ENCODE data around the gene FRS3. TPM values are rescaled to one million over a fixed set of nuclear protein-coding genes. Genes with fewer than 3 reads are reported as not detected.

FRS3 gene
- total and polyA plus RNA-seq, 9 of the 15 experiments (the other 6 are each of a cell fraction or from before 2014, with no cell fraction given), result 0.03 to 3.7 (median 1.6) TPM

DNA sequence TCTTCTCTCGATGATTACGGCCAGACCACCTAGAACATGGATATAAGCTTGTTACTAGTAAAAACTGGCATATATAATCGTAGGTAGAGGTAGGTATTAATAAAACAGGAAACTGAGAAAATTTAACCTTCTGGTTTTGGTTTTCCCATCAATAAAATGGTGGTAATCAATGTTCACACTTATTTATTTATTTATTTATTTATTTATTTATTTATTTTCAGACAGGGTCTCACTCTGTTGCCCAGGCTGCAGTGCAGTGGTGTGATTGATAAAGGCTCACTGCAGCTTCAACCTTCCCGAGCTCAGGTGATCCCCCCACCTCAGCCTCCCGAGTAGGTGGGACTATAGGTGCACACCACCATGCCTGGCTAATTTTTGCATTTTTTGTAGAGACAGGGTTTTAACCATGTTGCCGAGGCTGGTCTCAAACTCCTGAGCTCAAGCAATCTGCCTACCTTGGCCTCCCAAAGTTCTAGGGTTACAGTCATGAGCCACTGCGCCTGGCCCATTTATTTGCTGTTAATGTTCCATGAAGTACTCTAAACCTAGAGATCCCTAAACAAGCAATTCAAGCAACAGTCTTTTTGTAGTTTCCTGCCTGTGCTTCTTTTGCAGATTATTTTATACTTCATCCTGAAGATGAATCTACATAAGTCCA, 19.3 kb upstream of the FRS3 start:
- no peaks in the 10 kb centered on the region for H3K4me1 ChIP-seq (replicated peaks in 1 of 2; ENCODE audit: control insufficient read depth in 2 of 2, insufficient read depth in 2 of 2, low read length in 2 of 2)
- intact Hi-C loops (cut with micrococcal nuclease), result no loop called here
- no peaks in the 10 kb centered on the region for H3K9me1 ChIP-seq (ENCODE audit: control insufficient read depth, insufficient read depth, low read length)
- ChIA-PET CTCF (ENCODE audit: low intra/inter-chr PET ratio) (no interaction called here), POLR2A (interaction anchor here (0.6 to 3.5 kb wide), 4 partner anchors 9 to 246 kb away, joined by 3 to 37 read pairs (median 4); partner anchors contain the start of gene TOMM6)
- H3K27me3 ChIP-seq (ENCODE audit: control insufficient read depth in 2 of 2, insufficient read depth in 2 of 2, low read length in 2 of 2), result no peaks in the 10 kb centered on the region
- H2AFZ ChIP-seq (ENCODE audit: low read depth, low read length), result no peak overlapping the region
- no TSS peak for BruUV-seq (replicated peaks)
- H3K36me3 ChIP-seq (ENCODE audit: control insufficient read depth, insufficient read depth, low read length), result peaks cover 19% of the 10 kb centered on the region; the same call in 1 of the 3 replicates
- no peak overlapping the region for H3K27ac ChIP-seq (ENCODE audit: extremely low read depth, low read depth, low read length)
- no peaks in the 10 kb centered on the region for H3K9me3 ChIP-seq (replicated peaks; ENCODE audit: control insufficient read depth, insufficient read depth, low read depth, low read length)
- no peaks in the 10 kb centered on the region for H4K20me1 ChIP-seq (replicated peaks; ENCODE audit: control insufficient read depth, insufficient read depth, low read length)
- H3K4me3 ChIP-seq, result no peak overlapping the region
- H3K4me2 ChIP-seq (ENCODE audit: insufficient read depth, low read length), result no peak overlapping the region
- H3K9ac ChIP-seq (ENCODE audit: insufficient read depth in 1 of 2, low read depth in 2 of 2, low read length in 2 of 2), result no peak overlapping the region
- TF ChIP-seq HEY1 (CRISPR knock-in tag; IDR thresholded peaks at IDR 0.05; ENCODE audit: borderline replicate concordance) (no peak), MCM3 (IDR thresholded peaks at IDR 0.05) (no peak), U2AF1 (optimal IDR thresholded peaks at IDR 0.05; ENCODE audit: low read depth, low read length) (no peak), FOXK1 (CRISPR knock-in tag; IDR thresholded peaks at IDR 0.05; ENCODE audit: borderline replicate concordance) (no peak), CTBP1 (IDR thresholded peaks at IDR 0.05; ENCODE audit: borderline replicate concordance) (no peak), BRD4 (IDR thresholded peaks at IDR 0.05) (no peak), PHB (CRISPR knock-in tag; IDR thresholded peaks at IDR 0.05) (no peak), IRF2 (CRISPR knock-in tag; IDR thresholded peaks at IDR 0.05) (no peak)
- TF ChIP-seq, protein P1, sequence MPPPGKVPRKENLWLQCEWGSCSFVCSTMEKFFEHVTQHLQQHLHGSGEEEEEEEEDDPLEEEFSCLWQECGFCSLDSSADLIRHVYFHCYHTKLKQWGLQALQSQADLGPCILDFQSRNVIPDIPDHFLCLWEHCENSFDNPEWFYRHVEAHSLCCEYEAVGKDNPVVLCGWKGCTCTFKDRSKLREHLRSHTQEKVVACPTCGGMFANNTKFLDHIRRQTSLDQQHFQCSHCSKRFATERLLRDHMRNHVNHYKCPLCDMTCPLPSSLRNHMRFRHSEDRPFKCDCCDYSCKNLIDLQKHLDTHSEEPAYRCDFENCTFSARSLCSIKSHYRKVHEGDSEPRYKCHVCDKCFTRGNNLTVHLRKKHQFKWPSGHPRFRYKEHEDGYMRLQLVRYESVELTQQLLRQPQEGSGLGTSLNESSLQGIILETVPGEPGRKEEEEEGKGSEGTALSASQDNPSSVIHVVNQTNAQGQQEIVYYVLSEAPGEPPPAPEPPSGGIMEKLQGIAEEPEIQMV (tag; conservative IDR thresholded peaks at IDR 0.05; ENCODE audit: low read depth), result no peak
- in situ Hi-C loops (cut with MboI), result no loop called here
- DNase-seq (ENCODE audit: extremely low read depth in 1 of 4, low spot score in 3 of 4) (no peak), ATAC-seq (no peak), FAIRE-seq (no peak)
- no peaks in the 10 kb centered on the region for H3K79me2 ChIP-seq (ENCODE audit: control insufficient read depth, insufficient read depth, low read length)
- WGBS (ENCODE audit: insufficient coverage, low coverage, missing lambda C conversion rate), result 77% methylated on average over 7 of the region's 7 CpGs

All from K562 (cell line).